Measurements from ENCODE around the gene COX11.

- TF ChIP-seq CTCF (IDR thresholded peaks at IDR 0.05) (no peak), POLR2A (IDR thresholded peaks at IDR 0.05) (no peak), POLR2AphosphoS5 (IDR thresholded peaks at IDR 0.05) (no peak), EP300 (IDR thresholded peaks at IDR 0.05; ENCODE audit: low read depth) (no peak)
These were observed 6.3 kb upstream of the COX11 start for GRCh38 chr17:54974759-54975158.

All from transverse colon (tissue), 4 donors.